Kidney (tissue), 14 donors: ENCODE measurements around the gene FUT3. TPM values are rescaled to one million over a fixed set of nuclear protein-coding genes. Genes with fewer than 3 reads are reported as not detected.

Experiments used
- DNase-seq, 5 donors: peaks; one replicate each; pipeline ENCODE4 v3.0.0-alpha.2; 2013 to 2020
- FAIRE-seq: peaks from 2 replicates; lab custom pipeline; 2012; peaks lifted over from hg19 to GRCh38; lab: Jason Lieb, UNC
- H3K27ac ChIP-seq, 2 donors: one replicate each; pipeline ENCODE4 v1.7.0; 2013; ENCODE audit warnings: low read depth in 2 of 2, low read length in 2 of 2, inconsistent platforms in 1 of 2
- H3K27me3 ChIP-seq: one replicate; pipeline ENCODE4 v1.7.1; 2013; ENCODE audit warnings: low read length, inconsistent platforms; ENCODE audit not compliant: control insufficient read depth, insufficient read depth
- H3K36me3 ChIP-seq, 3 donors: one replicate each; pipeline versions ENCODE4 v1.7.0 to v1.7.1; 2013; ENCODE audit warnings: low read length in 3 of 3, control low read depth in 1 of 3, inconsistent platforms in 1 of 3; ENCODE audit not compliant: insufficient read depth in 3 of 3, control insufficient read depth in 2 of 3
- H3K4me1 ChIP-seq, 3 donors: one replicate each; pipeline versions ENCODE4 v1.7.0 to v1.7.1; 2013; ENCODE audit warnings: low read length in 3 of 3, inconsistent platforms in 1 of 3, low read depth in 1 of 3; ENCODE audit not compliant: control insufficient read depth in 2 of 3, insufficient read depth in 2 of 3
- H3K4me3 ChIP-seq, 3 donors: one replicate each; pipeline versions ENCODE4 v1.7.0 to v1.8.1; 2013; ENCODE audit warnings: low read length in 3 of 3, control low read depth in 1 of 3, inconsistent platforms in 1 of 3
- H3K9ac ChIP-seq, 3 donors: one replicate each; pipeline versions ENCODE4 v1.7.0 to v1.7.1; 2013; ENCODE audit warnings: low read length in 3 of 3, control low read depth in 1 of 3, inconsistent platforms in 1 of 3
- H3K9me3 ChIP-seq, 3 donors: one replicate each; pipeline versions ENCODE4 v1.7.0 to v1.7.1; 2013; ENCODE audit warnings: low read length in 3 of 3, control low read depth in 1 of 3, inconsistent platforms in 1 of 3; ENCODE audit not compliant: control insufficient read depth in 2 of 3, insufficient read depth in 1 of 3
- intact Hi-C: fragments of 100-400 bp; cut with DNase I; formaldehyde crosslinking; loops from one replicate; pipeline ENCODE4 v1.11.1; 2022
- polyA plus RNA-seq: library from polyadenylated mRNA; stranded (reverse); fragments of 350-450 nt; fragmentation: Illumina TruSeq; extraction: RNeasy Lipid Tissue Mini Kit (QIAGEN cat#74804); gene quantifications from one replicate; pipeline ENCODE4 v1.2.3, GENCODE V29; 2014; ENCODE audit warnings: low read depth, low replicate concordance; ENCODE audit not compliant: insufficient read depth
- total RNA-seq: library from RNA; stranded (reverse); fragmentation: NEBNext Ultra II Directional; extraction: Animal tissue kit (Norgen Biotek cat#: 25700); gene quantifications from one replicate; pipeline ENCODE4 v1.2.1, GENCODE V29; 2021
- TF ChIP-seq, protein P1 (sequence below): IDR thresholded peaks from 3 replicates; pipeline ENCODE4 v1.5.1; 2012; ENCODE audit warnings: mild to moderate bottlenecking, moderate library complexity, borderline replicate concordance; ENCODE audit not compliant: insufficient read depth; ENCODE audit errors: extremely low read depth
- donor health status: control.
- donor health status: control.
- donor health status: control.
- donor health status: control.
- donor health status: control.
- donor health status: DM: yes; HTN: yes; CAD: no.
- donor health status: Normal renal cell carcinoma (clear cell type).

FUT3 gene
- total and polyA plus RNA-seq, 2 donors from 2014 or later: 3.0 to 6.5 TPM

DNA sequence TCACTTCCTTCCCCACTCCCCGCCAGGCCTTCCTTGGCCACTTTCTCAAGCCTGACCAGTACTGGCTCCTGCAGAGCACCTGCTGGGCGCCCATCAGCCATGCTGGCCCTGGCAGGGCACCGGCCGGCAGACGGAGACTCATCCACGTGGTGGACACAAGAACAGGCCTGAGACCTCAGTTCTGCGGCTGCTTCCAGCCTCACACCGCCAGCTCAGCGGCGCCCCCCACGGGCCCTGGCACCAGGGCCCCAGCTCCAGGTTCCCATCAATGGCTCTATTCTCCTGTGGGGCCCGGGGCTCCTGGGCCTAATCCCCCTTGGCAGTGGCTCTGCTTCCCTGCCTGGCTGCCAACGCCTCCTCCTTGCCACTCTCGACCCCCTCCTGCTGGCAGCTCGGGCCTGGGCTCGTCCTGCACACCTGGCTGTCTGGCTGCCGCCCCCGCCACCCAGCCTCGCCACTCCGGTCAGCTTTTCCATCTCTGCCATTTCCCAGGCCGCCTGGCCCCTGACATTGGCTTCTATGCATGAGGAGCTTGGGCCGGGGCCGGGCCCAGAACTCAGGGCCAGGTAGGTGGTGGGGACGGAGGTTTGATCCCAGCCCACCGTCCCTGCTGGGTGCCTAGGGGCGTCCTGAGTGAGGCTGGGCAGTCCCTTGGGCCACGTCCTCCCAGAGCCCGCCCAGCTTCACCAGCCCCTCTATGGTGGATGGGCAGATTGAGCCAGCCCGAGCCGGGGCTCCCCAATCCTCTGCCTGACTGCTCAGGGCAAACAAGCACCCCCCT lies 46.1 kb upstream of the FUT3 start:
- Histone ChIP-seq H3K9ac (no peak overlapping the region), H3K9me3 (no peaks in the 10 kb centered on the region), H3K36me3 (peaks cover 0 to 4% (median 0%) of the 10 kb centered on the region in 3 donors), H3K4me3 (no peak overlapping the region), H3K27me3 (no peaks in the 10 kb centered on the region), H3K4me1 (peaks cover 0 to 7% (median 5%) of the 10 kb centered on the region in 3 donors), H3K27ac (no peak overlapping the region)
- TF ChIP-seq, protein P1, sequence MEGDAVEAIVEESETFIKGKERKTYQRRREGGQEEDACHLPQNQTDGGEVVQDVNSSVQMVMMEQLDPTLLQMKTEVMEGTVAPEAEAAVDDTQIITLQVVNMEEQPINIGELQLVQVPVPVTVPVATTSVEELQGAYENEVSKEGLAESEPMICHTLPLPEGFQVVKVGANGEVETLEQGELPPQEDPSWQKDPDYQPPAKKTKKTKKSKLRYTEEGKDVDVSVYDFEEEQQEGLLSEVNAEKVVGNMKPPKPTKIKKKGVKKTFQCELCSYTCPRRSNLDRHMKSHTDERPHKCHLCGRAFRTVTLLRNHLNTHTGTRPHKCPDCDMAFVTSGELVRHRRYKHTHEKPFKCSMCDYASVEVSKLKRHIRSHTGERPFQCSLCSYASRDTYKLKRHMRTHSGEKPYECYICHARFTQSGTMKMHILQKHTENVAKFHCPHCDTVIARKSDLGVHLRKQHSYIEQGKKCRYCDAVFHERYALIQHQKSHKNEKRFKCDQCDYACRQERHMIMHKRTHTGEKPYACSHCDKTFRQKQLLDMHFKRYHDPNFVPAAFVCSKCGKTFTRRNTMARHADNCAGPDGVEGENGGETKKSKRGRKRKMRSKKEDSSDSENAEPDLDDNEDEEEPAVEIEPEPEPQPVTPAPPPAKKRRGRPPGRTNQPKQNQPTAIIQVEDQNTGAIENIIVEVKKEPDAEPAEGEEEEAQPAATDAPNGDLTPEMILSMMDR: no peak
- intact Hi-C loops: loop anchor here (10.0 kb wide), 1 partner anchor 93 kb away; the partner anchor contains the start of gene NRTN
- FAIRE-seq (no peak), DNase-seq (no peak)

DNA sequence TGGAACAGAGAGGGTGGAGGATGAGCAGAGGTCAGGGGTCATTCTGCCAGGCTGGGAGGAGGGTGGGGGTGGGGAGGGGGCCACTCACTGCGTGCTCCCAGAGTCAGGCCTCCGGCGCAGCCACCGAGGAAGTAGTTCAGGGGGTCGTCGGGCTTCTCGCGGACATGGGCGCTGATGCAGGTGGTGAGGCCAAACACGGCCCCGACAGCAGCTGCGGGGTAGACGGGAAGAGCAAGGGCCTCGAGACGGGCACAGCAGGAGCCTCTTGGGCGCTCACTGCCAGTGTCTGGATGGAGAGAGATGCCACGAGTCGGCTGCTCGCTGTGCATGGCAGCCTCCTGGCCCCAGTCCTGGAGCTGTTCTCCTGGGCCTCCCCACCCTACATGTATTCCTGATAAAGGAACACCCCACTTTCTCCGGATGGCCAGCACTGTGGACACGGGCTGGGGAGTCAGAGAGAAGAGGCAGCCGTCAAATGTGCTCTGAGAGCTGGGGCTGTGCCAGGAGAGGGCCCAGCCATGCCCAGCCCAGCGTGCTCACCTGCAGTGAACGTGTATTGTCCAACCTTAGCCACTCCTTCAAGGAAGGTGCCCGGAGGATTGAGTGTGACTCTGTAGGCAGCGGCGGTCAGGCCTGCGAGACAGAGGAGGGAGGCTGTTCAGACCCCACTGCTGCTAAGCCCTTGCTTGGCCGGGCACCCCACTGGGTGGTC lies 45.3 kb upstream of the FUT3 start:
- peaks cover 0 to 13% (median 9%) of the 10 kb centered on the region in 3 donors for H3K4me1 ChIP-seq
- no peak overlapping the region for H3K4me3 ChIP-seq
- H3K36me3 ChIP-seq: peaks cover 0 to 4% (median 0%) of the 10 kb centered on the region in 3 donors
- no peaks in the 10 kb centered on the region for H3K27me3 ChIP-seq
- no peaks in the 10 kb centered on the region for H3K9me3 ChIP-seq
- intact Hi-C loops: loop anchor here (10.0 kb wide), 1 partner anchor 92 kb away; the partner anchor contains the start of gene NRTN
- no peak overlapping the region for H3K9ac ChIP-seq
- TF ChIP-seq, protein P1: no peak
- DNase-seq: no peak
- no peak overlapping the region for H3K27ac ChIP-seq
- no peak for FAIRE-seq

DNA sequence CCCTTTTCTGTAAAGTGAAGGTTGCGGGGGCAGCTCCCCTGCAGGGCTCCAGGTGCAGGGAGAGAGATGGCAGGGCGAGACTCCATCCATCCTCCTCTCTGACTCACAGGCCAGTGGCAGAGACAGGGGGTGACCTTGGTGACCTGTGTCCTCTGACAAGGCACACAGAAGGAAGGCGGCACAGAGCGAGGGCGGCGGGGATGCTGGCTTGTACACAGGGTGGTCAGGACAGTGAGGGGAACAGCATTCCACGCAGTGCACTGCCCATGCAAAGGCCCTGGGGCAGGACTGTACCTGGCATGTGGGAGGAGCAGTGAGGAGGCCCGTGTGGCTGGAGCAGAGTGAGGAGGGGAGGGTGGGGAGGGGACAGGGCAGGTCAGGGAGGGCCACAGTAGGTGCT lies 44.6 kb upstream of the FUT3 start:
- TF ChIP-seq, protein P1: no peak
- FAIRE-seq (no peak), DNase-seq (no peak)
- H3K27me3 ChIP-seq: no peaks in the 10 kb centered on the region
- peaks cover 0 to 4% (median 0%) of the 10 kb centered on the region in 3 donors for H3K36me3 ChIP-seq
- H3K4me3 ChIP-seq: no peak overlapping the region
- no peak overlapping the region for H3K27ac ChIP-seq
- intact Hi-C loops: loop anchor here (10.0 kb wide), 1 partner anchor 91 kb away; the partner anchor contains the start of gene NRTN
- peaks cover 0 to 13% (median 9%) of the 10 kb centered on the region in 3 donors for H3K4me1 ChIP-seq
- H3K9me3 ChIP-seq: no peaks in the 10 kb centered on the region
- no peak overlapping the region for H3K9ac ChIP-seq
